SK-N-SH treated with all-trans-retinoic acid at 6 μM for 48 hours (cell line): ENCODE measurements around the gene HPS3.

Source experiments
- CREB5 ChIP-seq: fragments of 250-450 bp; sonication (Bioruptor Pico); IDR thresholded peaks from 2 replicates; pipeline ENCODE4 v1.5.1; 2020; ENCODE audit warnings: low read depth, mild to moderate bottlenecking, moderate library complexity
- CSDC2 ChIP-seq: fragments of 250-450 bp; sonication (Bioruptor Pico); IDR thresholded peaks from 2 replicates; pipeline ENCODE4 v1.5.0; 2020; ENCODE audit warnings: mild to moderate bottlenecking, moderate library complexity
- CSRNP3 ChIP-seq: fragments of 250-450 bp; sonication (Bioruptor Pico); IDR thresholded peaks from 2 replicates; pipeline ENCODE4 v1.5.1; 2021; ENCODE audit warnings: mild to moderate bottlenecking, moderate library complexity
- OSR1 ChIP-seq: fragments of 250-450 bp; sonication (Bioruptor Pico); IDR thresholded peaks from 2 replicates; pipeline ENCODE4 v1.8.0; 2022; ENCODE audit warnings: moderate library complexity, mild to moderate bottlenecking, inconsistent platforms
- RARB ChIP-seq: fragments of 250-450 bp; sonication (Bioruptor Pico); IDR thresholded peaks from 2 replicates; pipeline ENCODE4 v1.8.0; 2021; ENCODE audit warnings: mild to moderate bottlenecking, moderate library complexity
- TCF4 ChIP-seq: fragments of 250-450 bp; sonication (Bioruptor Pico); IDR thresholded peaks from 2 replicates; pipeline ENCODE4 v1.8.0; 2021; ENCODE audit warnings: mild to moderate bottlenecking, moderate library complexity, borderline replicate concordance
- TOX ChIP-seq: fragments of 250-450 bp; sonication (Bioruptor Pico); IDR thresholded peaks from 2 replicates; pipeline ENCODE4 v1.8.0; 2021; ENCODE audit warnings: mild to moderate bottlenecking, moderate library complexity, borderline replicate concordance
- ZFP3 ChIP-seq: fragments of 250-450 bp; sonication (Bioruptor Pico); IDR thresholded peaks from 2 replicates; pipeline ENCODE4 v1.5.0; 2020; ENCODE audit warnings: mild to moderate bottlenecking, moderate library complexity
- ZNF70 ChIP-seq: fragments of 450-650 bp; formaldehyde crosslinking; IDR thresholded peaks from 2 replicates; pipeline ENCODE4 v1.5.0; 2020; ENCODE audit warnings: mild to moderate bottlenecking, moderate library complexity
- ZNF8 ChIP-seq: fragments of 450-650 bp; formaldehyde crosslinking; IDR thresholded peaks from 2 replicates; pipeline ENCODE4 v1.5.0; 2020; ENCODE audit warnings: mild to moderate bottlenecking, moderate library complexity
- TF ChIP-seq, protein P1 (sequence below): fragments of 250-450 bp; sonication (Bioruptor Pico); IDR thresholded peaks from 2 replicates; pipeline ENCODE4 v1.8.0; 2020; ENCODE audit warnings: mild to moderate bottlenecking, moderate library complexity, borderline replicate concordance

- TF ChIP-seq CREB5 (CRISPR knock-in tag) (no peak), TCF4 (CRISPR knock-in tag) (no peak), ZNF70 (CRISPR knock-in tag) (no peak), TOX (CRISPR knock-in tag) (no peak), RARB (CRISPR knock-in tag) (no peak), CSRNP3 (CRISPR knock-in tag) (no peak), CSDC2 (CRISPR knock-in tag) (no peak), ZNF8 (CRISPR knock-in tag) (no peak), OSR1 (CRISPR knock-in tag) (no peak), ZFP3 (CRISPR knock-in tag) (no peak)
- TF ChIP-seq, protein P1, sequence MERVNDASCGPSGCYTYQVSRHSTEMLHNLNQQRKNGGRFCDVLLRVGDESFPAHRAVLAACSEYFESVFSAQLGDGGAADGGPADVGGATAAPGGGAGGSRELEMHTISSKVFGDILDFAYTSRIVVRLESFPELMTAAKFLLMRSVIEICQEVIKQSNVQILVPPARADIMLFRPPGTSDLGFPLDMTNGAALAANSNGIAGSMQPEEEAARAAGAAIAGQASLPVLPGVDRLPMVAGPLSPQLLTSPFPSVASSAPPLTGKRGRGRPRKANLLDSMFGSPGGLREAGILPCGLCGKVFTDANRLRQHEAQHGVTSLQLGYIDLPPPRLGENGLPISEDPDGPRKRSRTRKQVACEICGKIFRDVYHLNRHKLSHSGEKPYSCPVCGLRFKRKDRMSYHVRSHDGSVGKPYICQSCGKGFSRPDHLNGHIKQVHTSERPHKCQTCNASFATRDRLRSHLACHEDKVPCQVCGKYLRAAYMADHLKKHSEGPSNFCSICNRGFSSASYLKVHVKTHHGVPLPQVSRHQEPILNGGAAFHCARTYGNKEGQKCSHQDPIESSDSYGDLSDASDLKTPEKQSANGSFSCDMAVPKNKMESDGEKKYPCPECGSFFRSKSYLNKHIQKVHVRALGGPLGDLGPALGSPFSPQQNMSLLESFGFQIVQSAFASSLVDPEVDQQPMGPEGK (CRISPR knock-in tag) = no peak
These were observed 617 bp upstream of the HPS3 start for GRCh38 chr3:149128821-149129220.
